NOMO-1 treated with DMSO at 0.1 percent for 48 hours (cell line): Measurements from ENCODE around the gene ZNF341.
"Not testable (repeated sequence)": the region's sequence is repeated elsewhere in the genome, so short reads cannot be mapped to it uniquely, and the experiment has no call there.

ENCODE experiments used
- DNase-seq: peaks from one replicate; lab custom pipeline; 2025; ENCODE audit not compliant: unreplicated experiment; lab: John Stamatoyannopoulos, UW

ZNF341 gene

GRCh38 chr20:33731693-33732165, at the start of gene ZNF341:
Gene ZNF341, plus strand, starts transcription at chr20:33731996. Its CDS starts 26 bp downstream, at chr20:33732022.
- DNase-seq, result peak; percentile 91

- no peak for DNase-seq
These were observed 47.1 kb upstream of the ZNF341 start for GRCh38 chr20:33684533-33685327.

GRCh38 chr20:33685328-33686099, 46.3 kb upstream of the ZNF341 start:
- DNase-seq, result peak; percentile 31

GRCh38 chr20:33686100-33686983, 45.5 kb upstream of the ZNF341 start, which contains the start of gene E2F1:
Gene E2F1, minus strand, starts transcription at chr20:33686385. Its CDS starts 121 bp downstream, at chr20:33686264.
- peak; percentile 92 for DNase-seq

GRCh38 chr20:33686984-33687366, 44.8 kb upstream of the ZNF341 start:
- no peak for DNase-seq

DNA sequence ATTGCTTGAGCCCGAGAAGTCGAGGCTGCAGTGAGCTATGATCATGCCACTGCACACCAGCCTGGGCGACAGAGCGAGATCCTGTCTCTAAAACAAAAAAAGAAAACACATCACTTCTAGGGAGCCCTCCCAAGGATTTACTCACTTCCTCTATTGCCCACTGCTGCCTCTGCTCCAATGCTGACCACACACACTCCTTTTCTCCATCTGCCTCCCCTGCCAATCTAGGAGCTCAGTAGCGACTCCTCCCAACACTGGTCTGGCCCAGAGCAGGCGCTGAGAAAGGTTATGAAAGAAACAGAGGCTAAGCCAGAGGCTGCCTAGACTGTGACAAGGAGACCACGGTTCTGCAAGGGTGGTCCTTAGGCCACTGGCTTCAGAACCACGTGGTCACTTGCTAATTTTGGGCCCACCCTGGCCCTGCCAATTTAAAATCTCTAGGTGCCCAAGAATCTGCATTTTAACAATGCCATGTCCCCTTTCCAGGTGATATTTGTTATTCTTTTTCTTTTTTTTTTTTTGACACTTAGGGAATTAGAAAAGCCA, 44.4 kb upstream of the ZNF341 start:
- DNase-seq, result peak; percentile 95

GRCh38 chr20:33687993-33688937, 43.5 kb upstream of the ZNF341 start:
- no peak for DNase-seq

DNA sequence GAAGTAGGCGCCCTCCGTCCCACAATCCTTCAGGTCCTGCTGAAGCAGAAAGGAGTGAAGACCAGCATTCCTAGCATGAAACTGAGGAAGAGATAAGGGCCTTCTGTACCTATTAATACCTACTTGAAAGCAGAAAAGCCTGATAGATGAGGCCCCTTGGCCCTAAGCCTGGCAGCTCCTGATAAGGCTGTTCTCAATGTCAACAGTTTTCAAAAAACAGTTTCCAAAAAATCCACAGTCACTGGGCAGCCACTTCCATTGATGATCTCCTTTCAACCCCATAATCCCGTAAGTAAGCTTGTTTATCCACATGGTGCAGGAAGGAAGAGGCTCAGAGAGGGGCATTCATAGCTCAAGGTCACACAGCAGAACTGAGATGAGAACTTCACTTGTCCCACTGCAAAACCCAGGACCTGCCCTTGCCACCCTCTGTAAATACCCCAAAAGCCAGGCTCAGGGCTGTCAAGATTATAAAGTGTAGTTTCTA, 42.8 kb upstream of the ZNF341 start:
- no peak for DNase-seq

GRCh38 chr20:33689493-33689892, 42.3 kb upstream of the ZNF341 start:
- no peak for DNase-seq

GRCh38 chr20:33689973-33690372, 41.8 kb upstream of the ZNF341 start:
- DNase-seq, result peak; percentile 71

- DNase-seq, result no peak
These were observed 38.5 kb upstream of the ZNF341 start for GRCh38 chr20:33693289-33693688.

DNA sequence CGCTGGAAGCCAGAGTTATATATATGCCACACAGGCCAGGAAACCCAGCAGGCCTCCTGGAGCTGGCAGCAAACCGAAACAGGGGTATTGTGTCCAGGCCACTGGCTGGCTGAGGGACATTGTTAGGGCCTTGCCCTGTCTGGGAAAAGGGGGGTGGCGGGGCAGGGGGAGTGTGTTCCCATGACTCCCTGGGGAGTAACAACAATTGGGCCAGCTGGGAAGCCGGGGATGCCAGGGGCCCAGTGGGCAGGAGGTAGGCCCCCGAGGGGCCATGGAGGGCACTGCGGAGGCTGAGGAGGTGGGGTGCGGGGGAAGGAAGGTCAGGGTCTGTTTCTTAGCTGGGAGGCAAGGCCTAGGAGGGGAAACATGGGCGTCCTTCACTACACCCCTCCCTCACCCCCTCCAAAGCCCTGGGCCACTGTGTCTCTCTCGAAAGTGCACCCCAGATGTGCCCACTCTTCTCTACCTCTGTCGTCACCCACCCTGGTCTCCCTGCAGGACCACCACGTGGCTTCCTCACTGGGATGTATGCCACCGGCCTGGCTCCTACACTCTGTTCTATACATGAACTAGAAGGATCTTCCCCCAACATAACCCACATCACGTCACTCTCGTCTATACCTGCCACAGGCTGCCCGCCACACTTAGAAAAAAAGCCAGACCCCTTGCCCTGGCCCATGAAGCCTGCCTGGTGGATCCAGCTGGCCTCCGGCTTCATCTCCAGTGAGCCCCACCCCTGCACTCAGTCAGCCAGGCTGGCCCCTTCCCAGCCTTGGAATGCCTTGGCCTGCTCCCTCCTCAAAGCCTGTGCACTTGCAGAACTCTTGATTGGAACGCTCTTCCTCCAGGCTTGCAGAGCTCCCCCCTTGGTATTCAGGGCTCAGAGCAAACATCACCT, 37.8 kb upstream of the ZNF341 start:
- DNase-seq, result no peak

GRCh38 chr20:33694639-33695012, 37.2 kb upstream of the ZNF341 start:
- no peak for DNase-seq

DNA sequence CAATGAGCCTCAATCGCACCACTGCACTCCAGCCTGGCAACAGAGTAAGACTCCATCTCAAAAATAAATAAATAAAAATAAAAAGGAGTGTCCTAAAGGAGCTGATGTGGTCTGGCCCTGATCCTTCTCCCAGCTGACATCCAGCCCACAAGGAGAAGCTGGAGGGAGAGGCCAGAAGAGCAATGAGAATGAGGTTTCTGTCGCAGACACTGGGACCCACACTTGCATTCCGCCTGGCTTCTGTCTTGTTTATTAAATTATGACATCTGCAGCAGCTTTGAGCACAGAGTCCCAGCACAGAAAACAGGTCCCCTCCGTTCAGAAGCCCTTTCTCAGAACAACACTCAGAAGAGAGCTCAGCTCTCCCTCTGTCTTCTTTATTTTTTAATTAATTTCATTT, 35.3 kb upstream of the ZNF341 start:
- DNase-seq, result no peak

- DNase-seq, result peak; percentile 66
These were observed 34.7 kb upstream of the ZNF341 start for GRCh38 chr20:33697129-33697528.

DNA sequence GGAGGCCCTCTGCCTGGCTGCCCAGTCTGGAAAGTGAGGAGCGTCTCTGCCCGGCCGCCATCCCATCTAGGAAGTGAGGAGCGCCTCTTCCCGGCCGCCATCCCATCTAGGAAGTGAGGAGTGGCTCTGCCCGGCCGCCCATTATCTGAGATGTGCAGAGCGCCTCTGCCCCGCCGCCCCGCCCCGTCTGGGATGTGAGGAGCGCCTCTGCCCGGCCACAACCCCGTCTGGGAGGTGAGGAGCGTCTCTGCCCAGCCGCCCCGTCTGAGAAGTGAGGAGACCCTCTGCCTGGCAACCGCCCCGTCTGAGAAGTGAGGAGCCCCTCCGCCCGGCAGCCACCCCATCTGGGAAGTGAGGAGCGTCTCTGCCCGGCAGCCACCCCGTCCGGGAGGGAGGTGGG, 32.8 kb upstream of the ZNF341 start:
- not testable (repeated sequence) for DNase-seq

GRCh38 chr20:33700696-33701441, 30.9 kb upstream of the ZNF341 start:
- not testable (repeated sequence) for DNase-seq
